HG03575 (cell line): Measurements from ENCODE around the gene PNLIPRP3.

Experiments used
- ATAC-seq: cut with Tn5 transposase; IDR thresholded peaks from one replicate; pipeline ENCODE4 v1.9.1; 2021; ENCODE audit not compliant: unreplicated experiment, insufficient number of reproducible peaks, low FRiP score; ENCODE audit errors: extremely low read depth

Gene PNLIPRP3

GRCh38 chr10:116486770-116487448, 59.3 kb downstream of the PNLIPRP3 start:
- ATAC-seq, result no peak

- ATAC-seq, result no peak
These were observed 60.1 kb downstream of the PNLIPRP3 start for GRCh38 chr10:116487522-116488430.

- no peak for ATAC-seq
These were observed 61.8 kb downstream of the PNLIPRP3 start for GRCh38 chr10:116489460-116489859.

- peak; percentile 64 for ATAC-seq
These were observed 62.5 kb downstream of the PNLIPRP3 start for GRCh38 chr10:116490028-116490662.

- ATAC-seq, result no peak
These were observed 77.1 kb downstream of the PNLIPRP3 start for GRCh38 chr10:116504786-116505185.

GRCh38 chr10:116510565-116510964, 82.9 kb downstream of the PNLIPRP3 start:
- no peak for ATAC-seq

- no peak for ATAC-seq
These were observed 83.7 kb downstream of the PNLIPRP3 start for GRCh38 chr10:116511365-116511764.

GRCh38 chr10:116521424-116522290, 94.0 kb downstream of the PNLIPRP3 start:
- ATAC-seq, result no peak

- no peak for ATAC-seq
These were observed 95.2 kb downstream of the PNLIPRP3 start for GRCh38 chr10:116522803-116523381.

- ATAC-seq, result no peak
These were observed 97.1 kb downstream of the PNLIPRP3 start for GRCh38 chr10:116524736-116525135.

- no peak for ATAC-seq
These were observed 98.6 kb downstream of the PNLIPRP3 start for GRCh38 chr10:116526219-116526618.
